GM19452 (cell line): ENCODE data around the gene ADGRG2.

Experiments used
- ATAC-seq: cut with Tn5 transposase; IDR thresholded peaks from one replicate; pipeline ENCODE4 v1.9.1; 2021; ENCODE audit not compliant: unreplicated experiment

The ADGRG2 gene

GRCh38 chrX:19121898-19122640 lies at the start of gene ADGRG2:
Gene ADGRG2, minus strand, starts transcription at chrX:19122468. Its CDS starts 53,634 bp downstream, at chrX:19068834.
- no peak for ATAC-seq

- no peak for ATAC-seq
Observed at GRCh38 chrX:19168609-19169008, 46.3 kb upstream of the ADGRG2 start.

- no peak for ATAC-seq
Observed at GRCh38 chrX:19162851-19163250, 40.6 kb upstream of the ADGRG2 start.

GRCh38 chrX:19156186-19156585 lies 33.9 kb upstream of the ADGRG2 start:
- ATAC-seq = no peak

GRCh38 chrX:19152762-19153161 lies 30.5 kb upstream of the ADGRG2 start:
- ATAC-seq = no peak

GRCh38 chrX:19137067-19137466 lies 14.8 kb upstream of the ADGRG2 start:
- no peak for ATAC-seq

- ATAC-seq = no peak
Observed at GRCh38 chrX:19133784-19134183, 11.5 kb upstream of the ADGRG2 start.

GRCh38 chrX:19133231-19133630 lies 11.0 kb upstream of the ADGRG2 start:
- no peak for ATAC-seq

GRCh38 chrX:19130628-19131027 lies 8.4 kb upstream of the ADGRG2 start:
- no peak for ATAC-seq

- ATAC-seq = no peak
Observed at GRCh38 chrX:19129694-19130093, 7.4 kb upstream of the ADGRG2 start.

- ATAC-seq = no peak
Observed at GRCh38 chrX:19127649-19128168, 5.4 kb upstream of the ADGRG2 start.

GRCh38 chrX:19122641-19123009 lies 357 bp upstream of the ADGRG2 start:
- ATAC-seq = no peak

- ATAC-seq = no peak
Observed at GRCh38 chrX:19121466-19121865, 802 bp downstream of the ADGRG2 start.

- ATAC-seq = no peak
Observed at GRCh38 chrX:19110642-19111041, 11.6 kb downstream of the ADGRG2 start.

- ATAC-seq = no peak
Observed at GRCh38 chrX:19107035-19107434, 15.2 kb downstream of the ADGRG2 start.

- no peak for ATAC-seq
Observed at GRCh38 chrX:19100586-19100985, 21.7 kb downstream of the ADGRG2 start.

GRCh38 chrX:19097553-19098283 lies 24.6 kb downstream of the ADGRG2 start:
- ATAC-seq = no peak

- no peak for ATAC-seq
Observed at GRCh38 chrX:19096586-19096985, 25.7 kb downstream of the ADGRG2 start.

GRCh38 chrX:19094654-19095053 lies 27.6 kb downstream of the ADGRG2 start:
- no peak for ATAC-seq

- no peak for ATAC-seq
Observed at GRCh38 chrX:19091596-19091995, 30.7 kb downstream of the ADGRG2 start.

GRCh38 chrX:19089555-19090040 lies 32.7 kb downstream of the ADGRG2 start:
- ATAC-seq = no peak

- no peak for ATAC-seq
Observed at GRCh38 chrX:19086102-19086772, 36.0 kb downstream of the ADGRG2 start.
